ENCODE data around the gene ITPR1.

Gene ITPR1

GRCh38 chr3:4850211-4850927 lies 357.2 kb downstream of the ITPR1 start:
- Histone ChIP-seq H3K4me3 (ENCODE audit: low read depth, low read length) (no peak overlapping the region), H3K27ac (ENCODE audit: extremely low read depth, low read depth, low read length) (no peak overlapping the region), H3K9me3 (ENCODE audit: control insufficient read depth, insufficient read depth, low read depth, low read length) (no peaks in the 10 kb centered on the region), H3K36me3 (ENCODE audit: control insufficient read depth in 2 of 2, insufficient read depth in 1 of 2, low read length in 2 of 2) (no peaks in the 10 kb centered on the region), H3K4me1 (ENCODE audit: control insufficient read depth, insufficient read depth, low read length) (0 out of 2 replicates have a peak, but pooled peaks cover 2% of the 10 kb centered on the region)
- TF ChIP-seq ZNF174 (tag by site-specific recombination; IDR thresholded peaks at IDR 0.05) (no peak), WT1 (tag by site-specific recombination; IDR thresholded peaks at IDR 0.05) (no peak), ZNF433 (tag by site-specific recombination; IDR thresholded peaks at IDR 0.05; ENCODE audit: low read depth) (no peak), ZNF518A (tag by site-specific recombination; conservative IDR thresholded peaks at IDR 0.05; ENCODE audit: low read depth) (no peak), AEBP2 (tag by site-specific recombination; IDR thresholded peaks at IDR 0.05; ENCODE audit: borderline replicate concordance) (no peak), ZNF362 (tag by site-specific recombination; IDR thresholded peaks at IDR 0.05) (no peak), ZNF23 (tag by site-specific recombination; IDR thresholded peaks at IDR 0.05; ENCODE audit: borderline replicate concordance) (no peak), KLF8 (tag by site-specific recombination; IDR thresholded peaks at IDR 0.05) (no peak), ZNF214 (tag by site-specific recombination; IDR thresholded peaks at IDR 0.05; ENCODE audit: borderline replicate concordance) (no peak), ZNF449 (tag by site-specific recombination; IDR thresholded peaks at IDR 0.05) (no peak), ZNF707 (tag by site-specific recombination; IDR thresholded peaks at IDR 0.05) (no peak), KLF9 (tag by site-specific recombination; IDR thresholded peaks at IDR 0.05; ENCODE audit: low read depth) (no peak), REST (tag by site-specific recombination; IDR thresholded peaks at IDR 0.05) (no peak), ZNF202 (tag by site-specific recombination; IDR thresholded peaks at IDR 0.05; ENCODE audit: borderline replicate concordance) (no peak), GLI4 (tag by site-specific recombination; IDR thresholded peaks at IDR 0.05) (no peak), ZNF48 (tag by site-specific recombination; IDR thresholded peaks at IDR 0.05) (no peak), TRIM28 (IDR thresholded peaks at IDR 0.05; ENCODE audit: borderline replicate concordance, low read length) (no peak), KLF7 (tag by site-specific recombination; IDR thresholded peaks at IDR 0.05; ENCODE audit: borderline replicate concordance) (no peak)
- CTCF ChIA-PET = no interaction called here
- POLR2A ChIA-PET = no interaction called here

All from HEK293 (cell line).